Esophagus squamous epithelium (tissue), 5 donors: Measurements from ENCODE around the gene ARHGAP8. TPM values are rescaled to one million over a fixed set of nuclear protein-coding genes. Genes with fewer than 3 reads are reported as not detected.

ENCODE experiments used
- DNase-seq: peaks from one replicate; lab custom pipeline; 2025; lab: John Stamatoyannopoulos, UW
- H3K27ac ChIP-seq, 4 donors: fragments of 200-600 bp; sonication (generic); one replicate each; pipeline ENCODE4 v1.5.1; 2016 to 2019; ENCODE audit warnings: mild to moderate bottlenecking in 1 of 4
- H3K27me3 ChIP-seq, 4 donors: fragments of 200-600 bp; sonication (generic); 1 replicate in 3 of 4; 2 replicates in 1 of 4; pipeline versions ENCODE4 v1.5.1 to v1.6.0; 2017 to 2021; ENCODE audit warnings: antibody characterized with exemption in 1 of 4
- H3K36me3 ChIP-seq, 3 donors: fragments of 200-600 bp; sonication (generic); one replicate each; pipeline ENCODE4 v1.5.1; 2016 to 2019
- H3K4me1 ChIP-seq, 3 donors: fragments of 200-600 bp; sonication (generic); one replicate each; pipeline ENCODE4 v1.5.1; 2017 to 2019
- H3K4me3 ChIP-seq, 4 donors: fragments of 200-600 bp; sonication (generic); 1 replicate in 3 of 4; 2 replicates in 1 of 4; pipeline ENCODE4 v1.5.1; 2016 to 2019; ENCODE audit warnings: mild to moderate bottlenecking in 2 of 4, moderate library complexity in 1 of 4
- H3K9me3 ChIP-seq, 3 donors: fragments of 200-600 bp; sonication (generic); one replicate each; pipeline ENCODE4 v1.5.1; 2016 to 2019
- POLR2A ChIP-seq, 4 donors: fragments of 450-650 bp; IDR thresholded peaks; one replicate each; pipeline ENCODE4 v1.6.1; 2017; ENCODE audit warnings: antibody characterized with exemption in 4 of 4, mild to moderate bottlenecking in 4 of 4, moderate library complexity in 3 of 4
- WGBS, 2 donors: methylation state at CpG; one replicate each; pipeline ENCODE4 v1.1.5; 2018; 5-methylcytosine and 5-hydroxymethylcytosine counted together
- intact Hi-C: fragments of 100-400 bp; cut with DNase I; formaldehyde crosslinking; loops from one replicate; pipeline ENCODE4 v1.15.0; 2022
- total RNA-seq, 4 donors: library from RNA; depleted of rRNA; stranded (reverse); fragments of >200 nt; gene quantifications; one replicate each; pipeline ENCODE4 v1.1.0, GENCODE V29; 2016
- TF ChIP-seq, protein P1 (sequence below), 6 experiments: fragments of 450-650 bp in 4 of 6; fragments of 200-600 bp in 2 of 6; sonication (generic) in 2 of 6; IDR thresholded peaks; one replicate each; pipeline ENCODE4 v1.5.1; 2016 to 2019; ENCODE audit warnings: antibody characterized with exemption in 6 of 6, mild to moderate bottlenecking in 4 of 6, moderate library complexity in 4 of 6
- donor health status: DM: yes; HTN: yes; CAD: no.

The ARHGAP8 gene
- total RNA-seq, 4 donors from 2014 or later = 3.6 to 15.0 (median 11.5) TPM

DNA sequence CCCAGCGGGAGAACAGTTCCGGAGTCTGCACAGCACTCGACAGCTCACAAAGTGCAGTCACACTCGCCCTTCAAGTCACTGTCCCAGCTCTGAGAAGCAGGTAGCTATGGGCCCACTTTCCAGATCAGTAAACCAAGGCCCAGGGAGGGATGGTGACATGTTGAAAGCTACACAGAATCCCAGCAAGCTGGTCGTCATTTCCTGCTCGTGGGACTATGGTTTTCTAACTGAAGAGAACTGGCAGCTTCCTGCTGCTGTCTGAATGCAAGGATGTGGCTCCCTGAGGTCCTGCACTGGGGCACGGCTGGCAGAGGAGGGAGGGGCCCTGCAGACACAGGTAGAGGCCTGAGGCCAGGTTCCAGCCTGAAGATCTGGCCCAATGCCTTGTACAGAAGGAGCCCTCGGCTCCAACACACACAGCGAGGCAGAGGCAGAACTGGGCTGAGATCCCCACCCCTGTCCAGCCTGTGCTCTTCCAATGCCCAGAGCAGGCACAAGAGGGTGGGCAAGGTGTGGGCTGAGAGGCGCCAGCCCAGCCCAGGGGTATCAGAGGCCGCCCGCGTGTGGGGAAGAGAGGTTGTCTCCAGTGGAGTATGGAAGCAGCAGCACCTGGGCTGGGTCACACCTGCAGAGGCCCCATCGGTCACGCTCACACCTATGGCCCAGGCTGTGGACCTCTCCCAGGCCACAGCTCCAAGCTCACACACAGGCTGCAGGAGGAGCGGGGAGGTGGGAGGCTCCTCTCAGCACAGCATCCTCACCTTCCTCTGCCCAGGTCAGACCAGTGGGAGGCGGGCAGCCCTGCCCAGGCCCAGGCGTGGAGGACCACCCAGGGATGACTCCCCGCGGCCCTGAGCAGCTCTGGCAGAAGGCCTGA is 138.3 kb downstream of the ARHGAP8 start:
- Histone ChIP-seq H3K27me3 (peaks cover 0 to 12% (median 0%) of the 10 kb centered on the region in 4 donors), H3K36me3 (no peaks in the 10 kb centered on the region), H3K27ac (no peak overlapping the region), H3K9me3 (no peaks in the 10 kb centered on the region), H3K4me1 (no peaks in the 10 kb centered on the region), H3K4me3 (no peak overlapping the region)
- DNase-seq = no peak
- intact Hi-C loops = no loop called here
- TF ChIP-seq POLR2A (IDR thresholded peaks at IDR 0.05) = no peak
- TF ChIP-seq, protein P1, sequence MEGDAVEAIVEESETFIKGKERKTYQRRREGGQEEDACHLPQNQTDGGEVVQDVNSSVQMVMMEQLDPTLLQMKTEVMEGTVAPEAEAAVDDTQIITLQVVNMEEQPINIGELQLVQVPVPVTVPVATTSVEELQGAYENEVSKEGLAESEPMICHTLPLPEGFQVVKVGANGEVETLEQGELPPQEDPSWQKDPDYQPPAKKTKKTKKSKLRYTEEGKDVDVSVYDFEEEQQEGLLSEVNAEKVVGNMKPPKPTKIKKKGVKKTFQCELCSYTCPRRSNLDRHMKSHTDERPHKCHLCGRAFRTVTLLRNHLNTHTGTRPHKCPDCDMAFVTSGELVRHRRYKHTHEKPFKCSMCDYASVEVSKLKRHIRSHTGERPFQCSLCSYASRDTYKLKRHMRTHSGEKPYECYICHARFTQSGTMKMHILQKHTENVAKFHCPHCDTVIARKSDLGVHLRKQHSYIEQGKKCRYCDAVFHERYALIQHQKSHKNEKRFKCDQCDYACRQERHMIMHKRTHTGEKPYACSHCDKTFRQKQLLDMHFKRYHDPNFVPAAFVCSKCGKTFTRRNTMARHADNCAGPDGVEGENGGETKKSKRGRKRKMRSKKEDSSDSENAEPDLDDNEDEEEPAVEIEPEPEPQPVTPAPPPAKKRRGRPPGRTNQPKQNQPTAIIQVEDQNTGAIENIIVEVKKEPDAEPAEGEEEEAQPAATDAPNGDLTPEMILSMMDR (IDR thresholded peaks at IDR 0.05) = no peak
- 54 to 77% methylated on average over 5 to 6 of the region's 20 CpGs for WGBS, 2 donors

DNA sequence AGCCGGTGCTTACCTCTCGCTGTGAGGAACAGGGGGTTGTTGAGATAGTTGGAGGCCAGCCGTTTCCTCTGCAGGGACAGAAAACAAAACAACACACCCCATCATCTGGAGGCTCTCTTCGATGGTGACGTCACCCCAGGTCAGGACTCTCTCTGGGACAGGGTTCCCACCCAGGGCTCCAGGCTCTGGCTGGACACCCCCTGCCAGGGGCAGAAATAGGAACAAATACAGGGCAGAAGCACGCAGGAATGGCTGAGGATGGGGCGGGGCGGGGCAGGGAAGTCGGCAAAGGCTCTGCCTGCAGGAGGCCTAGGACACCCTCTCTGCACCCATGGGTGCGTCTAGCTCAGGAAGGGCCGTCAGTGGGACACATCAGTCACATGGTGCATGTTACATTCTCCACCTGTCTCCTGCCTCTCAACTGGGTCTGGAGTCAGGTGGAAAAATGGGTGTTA is 138.9 kb downstream of the ARHGAP8 start:
- no peaks in the 10 kb centered on the region for H3K4me1 ChIP-seq
- intact Hi-C loops = no loop called here
- H3K4me3 ChIP-seq = no peak overlapping the region
- H3K27ac ChIP-seq = no peak overlapping the region
- H3K27me3 ChIP-seq = peaks cover 0 to 12% (median 0%) of the 10 kb centered on the region in 4 donors
- H3K9me3 ChIP-seq = no peaks in the 10 kb centered on the region
- H3K36me3 ChIP-seq = no peaks in the 10 kb centered on the region
- DNase-seq = no peak
- 64 to 70% methylated on average over 3 to 6 of the region's 11 CpGs for WGBS, 2 donors
- TF ChIP-seq POLR2A (IDR thresholded peaks at IDR 0.05) = no peak
- TF ChIP-seq, protein P1 (IDR thresholded peaks at IDR 0.05) = no peak

DNA sequence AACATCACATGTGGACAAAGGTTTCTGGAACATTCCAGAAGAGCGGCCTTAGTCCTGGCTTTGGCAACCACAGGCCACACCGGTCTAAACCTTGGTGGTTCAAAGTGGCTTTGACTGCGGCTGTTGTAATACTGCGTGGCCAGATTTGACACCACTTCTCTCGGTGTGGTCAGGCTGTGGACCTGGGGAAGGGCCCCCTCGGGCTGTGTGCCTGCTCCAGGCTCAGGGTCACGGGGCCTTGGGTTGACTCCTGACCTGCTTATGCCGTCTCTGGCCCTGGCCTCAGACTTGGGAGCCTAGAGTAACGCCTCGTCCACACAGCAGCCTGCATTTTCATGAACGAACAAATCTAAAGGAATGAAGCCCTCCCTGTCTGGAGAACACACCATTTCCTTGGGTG is 139.4 kb downstream of the ARHGAP8 start:
- Histone ChIP-seq H3K4me1 (no peaks in the 10 kb centered on the region), H3K27me3 (peaks cover 0 to 12% (median 0%) of the 10 kb centered on the region in 4 donors), H3K27ac (no peak overlapping the region), H3K4me3 (no peak overlapping the region), H3K36me3 (no peaks in the 10 kb centered on the region), H3K9me3 (no peaks in the 10 kb centered on the region)
- intact Hi-C loops = no loop called here
- TF ChIP-seq, protein P1 (IDR thresholded peaks at IDR 0.05) = no peak
- no peak for TF ChIP-seq POLR2A (IDR thresholded peaks at IDR 0.05)
- DNase-seq = no peak
- 80 to 92% methylated on average over 1 to 4 of the region's 11 CpGs for WGBS, 2 donors

DNA sequence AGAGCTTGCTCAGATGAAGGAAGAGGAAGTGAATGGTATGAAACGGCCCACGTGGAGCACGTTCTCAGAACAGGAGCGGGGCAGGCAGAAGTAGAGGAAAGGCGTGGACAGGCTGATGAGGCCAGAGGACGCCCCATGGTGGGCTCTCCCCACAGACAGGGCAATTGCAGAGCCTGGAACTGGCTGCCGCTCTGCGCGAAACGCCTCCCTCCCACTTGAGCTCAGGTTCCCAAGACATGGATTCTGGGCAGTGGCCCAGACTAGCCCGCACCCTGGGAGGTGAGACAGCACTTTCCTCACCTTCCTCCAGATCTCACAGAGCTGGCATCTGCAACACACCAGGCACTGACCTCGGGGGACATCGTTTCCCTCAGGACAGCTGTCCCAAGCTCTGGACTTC is 139.9 kb downstream of the ARHGAP8 start:
- Histone ChIP-seq H3K36me3 (no peaks in the 10 kb centered on the region), H3K4me3 (no peak overlapping the region), H3K9me3 (no peaks in the 10 kb centered on the region), H3K27me3 (peaks cover 0 to 12% (median 0%) of the 10 kb centered on the region in 4 donors), H3K4me1 (no peaks in the 10 kb centered on the region), H3K27ac (no peak overlapping the region)
- TF ChIP-seq, protein P1 (IDR thresholded peaks at IDR 0.05) = no peak
- TF ChIP-seq POLR2A (IDR thresholded peaks at IDR 0.05) = no peak
- intact Hi-C loops = no loop called here
- 60 to 85% methylated on average over 1 to 11 of the region's 13 CpGs for WGBS, 2 donors
- DNase-seq = no peak
